GM23338 (cell line): ENCODE data around the gene PLK2. TPM values are rescaled to one million over a fixed set of nuclear protein-coding genes. Genes with fewer than 3 reads are reported as not detected.

ENCODE experiments used
- ATAC-seq: fragments of 200-7000 bp; cut with Tn5 transposase; 3 replicates; pipeline ENCODE4 v1.9.1; 2020
- DNase-seq: peaks from one replicate; pipeline ENCODE4 v3.0.0-alpha.2; 2015; ENCODE audit warnings: low spot score
- H2AFZ ChIP-seq: fragments of 200-600 bp; sonication (generic); 2 replicates; pipeline ENCODE4 v1.8.0; 2016; ENCODE audit warnings: antibody characterized with exemption, mild to moderate bottlenecking, moderate library complexity
- H3F3A ChIP-seq: fragments of 200-600 bp; sonication (generic); replicated peaks from 2 replicates; pipeline ENCODE4 v1.8.0; 2017; ENCODE audit warnings: antibody characterized with exemption, mixed run types, low read depth
- H3K27ac ChIP-seq: fragments of 200-600 bp; sonication (generic); 2 replicates; pipeline ENCODE4 v1.6.1; 2016; ENCODE audit warnings: low read depth
- H3K27me3 ChIP-seq: fragments of 200-600 bp; sonication (generic); 2 replicates; pipeline ENCODE4 v1.8.0; 2016; ENCODE audit warnings: mild to moderate bottlenecking, mixed run types, moderate library complexity; ENCODE audit not compliant: insufficient read depth
- H3K36me3 ChIP-seq: fragments of 200-600 bp; sonication (generic); 2 replicates; pipeline ENCODE4 v1.8.0; 2016; ENCODE audit warnings: mild to moderate bottlenecking; ENCODE audit not compliant: insufficient read depth
- H3K4me1 ChIP-seq: fragments of 200-600 bp; sonication (generic); 2 replicates; pipeline ENCODE4 v1.8.0; 2016; ENCODE audit warnings: mild to moderate bottlenecking, moderate library complexity; ENCODE audit not compliant: insufficient read depth
- H3K4me2 ChIP-seq: fragments of 200-600 bp; sonication (generic); 2 replicates; pipeline ENCODE4 v1.7.1; 2017; ENCODE audit warnings: mixed run types
- H3K4me3 ChIP-seq: fragments of 200-600 bp; sonication (generic); 2 replicates; pipeline ENCODE4 v1.6.1; 2016; ENCODE audit warnings: mixed run types
- H3K79me2 ChIP-seq: fragments of 200-600 bp; sonication (generic); replicated peaks from 2 replicates; pipeline ENCODE4 v1.8.0; 2017; ENCODE audit warnings: mild to moderate bottlenecking; ENCODE audit not compliant: insufficient read depth
- H3K9me2 ChIP-seq: fragments of 200-600 bp; sonication (generic); 2 replicates; pipeline ENCODE4 v1.8.0; 2017; ENCODE audit not compliant: insufficient read depth
- H4K20me1 ChIP-seq: fragments of 200-600 bp; sonication (generic); replicated peaks from 2 replicates; pipeline ENCODE4 v1.8.0; 2017; ENCODE audit warnings: mild to moderate bottlenecking; ENCODE audit not compliant: insufficient read depth
- H3K27ac Mint-ChIP-seq: 2 replicates; pipeline ENCODE4 v1.8.0; 2020; ENCODE audit warnings: inconsistent platforms, mild to moderate bottlenecking, moderate library complexity, mixed read lengths
- H3K27me3 Mint-ChIP-seq: 3 replicates; pipeline ENCODE4 v1.8.0; 2022; ENCODE audit warnings: low read depth, mild to moderate bottlenecking, moderate library complexity, mixed read lengths, inconsistent platforms; ENCODE audit not compliant: insufficient read depth, poor library complexity
- H3K36me3 Mint-ChIP-seq: 3 replicates; pipeline ENCODE4 v1.8.0; 2021; ENCODE audit warnings: low read depth, mild to moderate bottlenecking, inconsistent platforms, moderate library complexity, mixed read lengths
- H3K4me1 Mint-ChIP-seq: 3 replicates; pipeline ENCODE4 v1.8.0; 2020; ENCODE audit warnings: mild to moderate bottlenecking, inconsistent platforms, mixed read lengths
- H3K4me3 Mint-ChIP-seq: 3 replicates; pipeline ENCODE4 v1.8.0; 2021; ENCODE audit warnings: moderate library complexity, mild to moderate bottlenecking, inconsistent platforms, mixed read lengths
- H3K9me3 Mint-ChIP-seq: 3 replicates; pipeline ENCODE4 v1.8.0; 2020; ENCODE audit warnings: moderate library complexity, mild to moderate bottlenecking, inconsistent platforms, mixed read lengths
- CREB1 ChIP-seq: fragments of 250-450 bp; sonication (Bioruptor Pico); IDR thresholded peaks from 2 replicates; pipeline ENCODE4 v1.5.0; 2020; ENCODE audit warnings: low read depth, mild to moderate bottlenecking, moderate library complexity
- CTCF ChIP-seq, 2 experiments: fragments of 200-600 bp in 1 of 2; sonication (generic) in 1 of 2; conservative IDR thresholded peaks; 2 replicates each; pipeline versions ENCODE4 v1.5.1 to v1.6.1; 2016 to 2017; ENCODE audit warnings: antibody characterized with exemption in 2 of 2, low read depth in 2 of 2, mild to moderate bottlenecking in 2 of 2, moderate library complexity in 1 of 2
- ETS1 ChIP-seq: IDR thresholded peaks from 2 replicates; pipeline ENCODE4 v1.6.1; 2016; ENCODE audit warnings: antibody characterized with exemption
- EZH2 ChIP-seq: fragments of 200-600 bp; sonication (generic); IDR thresholded peaks from one replicate; pipeline ENCODE4 v1.8.0; 2017; ENCODE audit warnings: antibody characterized with exemption, mild to moderate bottlenecking, low read depth; ENCODE audit not compliant: unreplicated experiment
- EZH2phosphoT487 ChIP-seq: fragments of 200-600 bp; sonication (generic); IDR thresholded peaks from one replicate; pipeline ENCODE4 v1.8.1; 2018; ENCODE audit warnings: antibody characterized with exemption; ENCODE audit not compliant: unreplicated experiment
- JUNB ChIP-seq: IDR thresholded peaks from one replicate; pipeline ENCODE4 v1.6.1; 2016; ENCODE audit warnings: antibody characterized with exemption; ENCODE audit not compliant: unreplicated experiment
- NANOG ChIP-seq: IDR thresholded peaks from 2 replicates; pipeline ENCODE4 v1.6.1; 2016; ENCODE audit warnings: antibody characterized with exemption, borderline replicate concordance
- POLR2AphosphoS5 ChIP-seq: IDR thresholded peaks from 2 replicates; pipeline ENCODE4 v1.6.1; 2016; ENCODE audit warnings: antibody characterized with exemption, low read depth
- REST ChIP-seq: IDR thresholded peaks from one replicate; pipeline ENCODE4 v1.6.1; 2018; ENCODE audit warnings: antibody characterized with exemption; ENCODE audit not compliant: unreplicated experiment
- STAT1 ChIP-seq: IDR thresholded peaks from one replicate; pipeline ENCODE4 v1.6.1; 2016; ENCODE audit warnings: antibody characterized with exemption; ENCODE audit not compliant: unreplicated experiment
- ZNF114 ChIP-seq: fragments of 250-450 bp; sonication (Bioruptor Pico); IDR thresholded peaks from 2 replicates; pipeline ENCODE4 v1.5.0; 2020; ENCODE audit warnings: mild to moderate bottlenecking, moderate library complexity
- ZNF331 ChIP-seq: fragments of 250-450 bp; sonication (Bioruptor Pico); IDR thresholded peaks from 2 replicates; pipeline ENCODE4 v1.5.0; 2020; ENCODE audit warnings: low read depth, mild to moderate bottlenecking, moderate library complexity
- ZNF462 ChIP-seq: fragments of 250-450 bp; sonication (Bioruptor Pico); IDR thresholded peaks from 2 replicates; pipeline ENCODE4 v1.5.0; 2020; ENCODE audit warnings: mild to moderate bottlenecking, moderate library complexity
- polyA plus RNA-seq: library from polyadenylated mRNA; unstranded; fragments of >200 nt; fragmentation: Nextera tagmentation; extraction: Ambion mirVana; gene quantifications from 2 replicates; pipeline ENCODE4 v1.2.1, GENCODE V29; 2016
- total RNA-seq: library from RNA; depleted of rRNA; stranded (reverse); fragments of >200 nt; shearing (Covaris generic); gene quantifications from 2 replicates; pipeline ENCODE4 v1.2.3, GENCODE V29; 2014

The PLK2 gene
- total and polyA plus RNA-seq, 2 experiments from 2014 or later = 13.5 to 30.0 TPM

GRCh38 chr5:58444805-58445204, 15.1 kb downstream of the PLK2 start:
- H3K27ac Mint-ChIP-seq = no peak overlapping the region
- Histone ChIP-seq H3K9me2 (0 out of 2 replicates have a peak, but pooled peaks cover 3% of the 10 kb centered on the region), H3K4me2 (no peak overlapping the region), H3K4me3 (no peak overlapping the region), H3K27ac (no peak overlapping the region), H2AFZ (no peak overlapping the region), H3F3A (no peaks in the 10 kb centered on the region), H3K79me2 (no peaks in the 10 kb centered on the region), H3K27me3 (no peaks in the 10 kb centered on the region), H4K20me1 (no peaks in the 10 kb centered on the region), H3K36me3 (no peaks in the 10 kb centered on the region), H3K4me1 (no peaks in the 10 kb centered on the region)
- no peak overlapping the region for H3K4me3 Mint-ChIP-seq
- no peaks in the 10 kb centered on the region for H3K27me3 Mint-ChIP-seq
- peaks cover 5% of the 10 kb centered on the region; the same call in 2 of the 3 replicates for H3K36me3 Mint-ChIP-seq
- ATAC-seq (no peak), DNase-seq (no peak)
- no peaks in the 10 kb centered on the region for H3K4me1 Mint-ChIP-seq
- peaks cover 10% of the 10 kb centered on the region; the same call in 2 of the 3 replicates for H3K9me3 Mint-ChIP-seq
- TF ChIP-seq ZNF462 (CRISPR knock-in tag) (no peak), CTCF (conservative IDR thresholded peaks at IDR 0.05; ENCODE audit: low read depth in 2 of 2) (no peak), NANOG (no peak), JUNB (no peak), ZNF331 (CRISPR knock-in tag) (no peak), STAT1 (no peak), ZNF114 (CRISPR knock-in tag) (no peak), CREB1 (CRISPR knock-in tag) (no peak), ETS1 (no peak), POLR2AphosphoS5 (no peak), EZH2 (no peak), EZH2phosphoT487 (no peak), REST (no peak)
